Measurements from ENCODE around the gene NFATC1.

DNA sequence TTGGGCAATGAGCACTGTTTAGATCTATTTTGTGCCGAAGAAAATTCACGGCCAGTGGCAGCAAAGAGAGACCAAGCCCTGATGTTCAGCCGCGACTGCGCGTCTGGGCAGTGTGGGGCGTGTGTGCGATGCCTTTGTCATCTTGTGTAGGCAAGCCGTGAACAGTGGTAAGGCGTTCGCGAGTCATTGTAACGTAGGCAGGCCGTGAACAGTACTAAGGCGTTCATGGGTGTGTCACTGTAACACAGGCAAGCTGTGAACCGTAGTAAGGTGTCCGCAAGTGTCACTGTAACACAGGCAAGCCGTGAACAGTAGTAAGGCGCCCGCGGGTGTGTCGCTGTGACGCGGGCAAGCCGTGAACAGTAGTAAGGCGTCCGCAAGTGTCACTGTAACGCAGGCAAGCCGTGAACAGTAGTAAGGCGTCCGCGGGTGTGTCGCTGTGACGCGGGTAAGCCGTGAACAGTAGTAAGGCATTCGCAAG, 99.9 kb downstream of the NFATC1 start:
- TF ChIP-seq, protein P1, sequence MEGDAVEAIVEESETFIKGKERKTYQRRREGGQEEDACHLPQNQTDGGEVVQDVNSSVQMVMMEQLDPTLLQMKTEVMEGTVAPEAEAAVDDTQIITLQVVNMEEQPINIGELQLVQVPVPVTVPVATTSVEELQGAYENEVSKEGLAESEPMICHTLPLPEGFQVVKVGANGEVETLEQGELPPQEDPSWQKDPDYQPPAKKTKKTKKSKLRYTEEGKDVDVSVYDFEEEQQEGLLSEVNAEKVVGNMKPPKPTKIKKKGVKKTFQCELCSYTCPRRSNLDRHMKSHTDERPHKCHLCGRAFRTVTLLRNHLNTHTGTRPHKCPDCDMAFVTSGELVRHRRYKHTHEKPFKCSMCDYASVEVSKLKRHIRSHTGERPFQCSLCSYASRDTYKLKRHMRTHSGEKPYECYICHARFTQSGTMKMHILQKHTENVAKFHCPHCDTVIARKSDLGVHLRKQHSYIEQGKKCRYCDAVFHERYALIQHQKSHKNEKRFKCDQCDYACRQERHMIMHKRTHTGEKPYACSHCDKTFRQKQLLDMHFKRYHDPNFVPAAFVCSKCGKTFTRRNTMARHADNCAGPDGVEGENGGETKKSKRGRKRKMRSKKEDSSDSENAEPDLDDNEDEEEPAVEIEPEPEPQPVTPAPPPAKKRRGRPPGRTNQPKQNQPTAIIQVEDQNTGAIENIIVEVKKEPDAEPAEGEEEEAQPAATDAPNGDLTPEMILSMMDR (IDR thresholded peaks at IDR 0.05), result no peak
- TF ChIP-seq POLR2A (IDR thresholded peaks at IDR 0.05), result no peak

Data from esophagus squamous epithelium (tissue), 4 donors.